GM21515 (cell line): Measurements from ENCODE around the gene WDR70.
"Not testable (repeated sequence)": the region's sequence is repeated elsewhere in the genome, so short reads cannot be mapped to it uniquely, and the experiment has no call there.

Experiments
- ATAC-seq: cut with Tn5 transposase; IDR thresholded peaks from one replicate; pipeline ENCODE4 v1.9.1; 2021; ENCODE audit not compliant: unreplicated experiment

Gene WDR70

DNA sequence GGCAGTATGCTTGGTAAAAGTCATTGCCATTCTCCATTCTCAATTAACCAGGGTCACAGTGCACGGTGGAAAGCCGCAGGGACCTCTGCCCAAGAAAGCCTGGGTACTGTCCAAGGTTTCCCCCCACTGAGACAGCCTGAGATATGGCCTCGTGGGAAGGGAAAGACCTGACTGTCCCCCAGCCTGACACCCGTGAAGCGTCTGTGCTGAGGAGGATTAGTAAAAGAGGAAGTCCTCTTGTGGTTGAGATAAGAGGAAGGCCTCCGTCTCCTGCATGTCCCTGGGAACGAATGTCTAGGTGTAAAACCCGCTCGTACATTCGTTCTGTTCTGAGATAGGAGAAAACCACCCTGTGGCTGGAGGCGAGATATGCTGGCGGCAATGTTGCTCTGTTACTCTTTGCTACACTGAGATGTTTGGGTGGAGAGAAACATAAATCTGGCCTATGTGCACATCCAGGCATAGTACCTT is 293.0 kb downstream of the WDR70 start:
- ATAC-seq = not testable (repeated sequence)

- ATAC-seq = not testable (repeated sequence)
Measured at GRCh38 chr5:37674361-37674760, 295.2 kb downstream of the WDR70 start.

- not testable (repeated sequence) for ATAC-seq
Measured at GRCh38 chr5:37679326-37679725, 300.2 kb downstream of the WDR70 start.

- not testable (repeated sequence) for ATAC-seq
Measured at GRCh38 chr5:37679903-37680302, 300.8 kb downstream of the WDR70 start.

DNA sequence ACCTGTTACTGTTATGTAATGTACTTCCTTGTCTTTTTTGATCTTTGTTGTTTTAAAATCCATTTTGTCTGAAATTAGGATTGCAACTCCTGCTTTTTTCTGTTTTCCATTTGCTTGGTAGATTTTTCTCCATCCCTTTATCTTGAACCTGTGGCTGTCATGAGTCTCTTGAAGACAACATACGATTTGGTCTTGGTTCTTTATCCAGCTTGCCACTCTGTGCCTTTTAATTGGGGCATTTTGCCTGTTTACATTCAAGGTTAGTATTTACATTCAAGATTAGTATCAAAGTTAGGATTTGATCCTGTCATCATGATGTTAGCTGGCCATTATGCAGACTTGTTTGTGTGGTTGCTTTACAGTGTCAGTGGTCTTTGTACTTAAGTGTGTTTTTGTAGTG is 304.0 kb downstream of the WDR70 start:
- ATAC-seq = no peak

- no peak for ATAC-seq
Measured at GRCh38 chr5:37685211-37685610, 306.1 kb downstream of the WDR70 start.

DNA sequence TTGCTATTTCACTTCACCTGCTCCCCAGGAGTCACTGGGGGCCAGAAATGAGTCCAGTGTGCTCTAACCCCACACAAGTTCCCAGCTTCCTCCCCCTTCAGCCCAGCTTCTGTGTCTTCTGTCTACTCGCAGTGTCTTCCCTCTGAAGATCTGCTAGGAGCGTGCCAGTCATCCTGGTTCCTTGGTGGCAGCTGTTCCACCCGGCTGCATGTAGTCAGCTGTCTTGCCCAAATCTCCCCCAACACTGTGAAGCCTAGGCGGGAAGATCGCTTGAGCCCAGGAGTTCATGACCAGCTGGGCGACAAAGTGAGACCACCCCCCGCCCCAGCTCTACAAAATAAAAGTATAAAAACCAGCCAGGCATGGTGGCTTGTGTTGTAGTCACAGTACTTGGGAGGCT is 306.7 kb downstream of the WDR70 start:
- ATAC-seq = no peak

GRCh38 chr5:37688925-37689324 is 309.8 kb downstream of the WDR70 start:
- not testable (repeated sequence) for ATAC-seq

DNA sequence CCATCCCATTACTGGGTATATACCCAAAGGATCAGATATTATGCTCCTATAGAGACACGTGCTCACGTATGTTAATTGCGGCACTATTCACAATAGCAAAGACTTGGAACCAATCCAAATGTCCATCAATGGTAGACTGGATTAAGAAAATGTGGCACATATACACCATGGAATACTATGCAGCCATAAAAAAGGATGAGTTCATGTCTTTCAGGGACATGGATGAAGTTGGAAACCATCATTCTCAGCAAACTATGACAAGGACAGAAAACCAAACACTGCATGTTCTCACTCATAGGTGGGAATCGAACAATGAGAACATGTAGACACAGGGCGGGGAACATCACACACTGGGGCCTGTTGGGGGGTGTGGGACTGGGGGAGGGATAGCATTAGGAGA is 315.2 kb downstream of the WDR70 start:
- ATAC-seq = not testable (repeated sequence)

GRCh38 chr5:37694867-37695266 is 315.7 kb downstream of the WDR70 start:
- no peak for ATAC-seq

- ATAC-seq = no peak
Measured at GRCh38 chr5:37695647-37696046, 316.5 kb downstream of the WDR70 start.

DNA sequence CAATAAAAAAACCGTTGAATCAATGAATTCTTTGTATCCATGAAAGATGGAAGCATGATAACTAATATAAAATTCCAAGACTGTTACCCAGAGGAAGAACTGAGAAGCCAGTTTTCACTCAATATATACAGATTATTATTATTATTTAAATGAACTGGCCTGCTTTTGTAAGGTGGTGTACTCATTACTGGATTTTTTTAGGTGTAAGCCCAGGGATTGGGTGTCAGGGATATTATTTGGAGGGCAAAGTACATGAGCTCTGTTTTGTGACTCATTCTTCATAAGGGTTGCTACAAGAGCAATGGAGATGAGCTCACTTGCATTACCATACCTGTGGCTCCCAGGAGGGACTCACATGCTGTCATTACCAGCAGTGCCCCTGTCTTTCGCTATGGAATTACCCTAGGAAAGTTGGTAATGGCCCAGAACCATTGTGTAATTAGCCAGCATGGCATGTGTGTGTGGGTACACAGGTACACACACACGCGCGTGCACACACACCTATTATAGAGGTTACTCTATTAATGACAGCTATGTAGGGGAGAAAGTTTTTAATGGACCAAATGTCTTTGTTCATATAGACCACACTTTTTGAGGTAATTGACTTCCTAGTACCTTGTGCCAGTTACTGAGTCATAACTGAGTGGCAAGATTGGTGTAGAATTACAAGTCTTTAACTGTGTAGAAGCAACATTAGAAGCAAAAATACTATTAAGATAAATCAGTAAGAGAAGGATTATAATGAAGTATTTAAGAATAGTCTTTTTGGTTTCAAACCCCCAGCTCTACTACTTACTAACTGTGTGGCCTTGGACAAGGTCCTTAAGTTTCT is 317.3 kb downstream of the WDR70 start:
- no peak for ATAC-seq

- ATAC-seq = no peak
Measured at GRCh38 chr5:37701868-37702267, 322.8 kb downstream of the WDR70 start.

DNA sequence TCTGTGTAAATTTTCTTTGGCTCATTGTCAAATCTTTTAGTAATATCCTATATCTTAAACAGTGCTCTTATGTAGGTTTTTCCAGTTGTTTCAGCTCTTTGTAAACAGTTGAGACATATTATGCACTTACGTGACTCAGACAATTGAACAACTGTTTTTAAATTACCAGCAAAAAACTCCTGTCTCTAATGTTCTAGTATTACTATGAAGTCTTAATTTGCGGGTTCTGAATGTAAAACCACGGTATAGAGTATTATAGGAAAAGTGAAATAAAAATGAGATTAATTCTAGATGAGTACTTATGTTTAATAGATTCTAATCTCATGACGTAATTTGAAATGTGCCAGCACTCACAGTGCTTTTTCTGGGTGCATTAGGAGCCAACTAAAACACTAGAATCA is 324.7 kb downstream of the WDR70 start:
- no peak for ATAC-seq

GRCh38 chr5:37704406-37704805 is 325.3 kb downstream of the WDR70 start:
- ATAC-seq = no peak

- no peak for ATAC-seq
Measured at GRCh38 chr5:37709020-37709419, 329.9 kb downstream of the WDR70 start.

GRCh38 chr5:37710965-37711364 is 331.8 kb downstream of the WDR70 start:
- ATAC-seq = no peak

DNA sequence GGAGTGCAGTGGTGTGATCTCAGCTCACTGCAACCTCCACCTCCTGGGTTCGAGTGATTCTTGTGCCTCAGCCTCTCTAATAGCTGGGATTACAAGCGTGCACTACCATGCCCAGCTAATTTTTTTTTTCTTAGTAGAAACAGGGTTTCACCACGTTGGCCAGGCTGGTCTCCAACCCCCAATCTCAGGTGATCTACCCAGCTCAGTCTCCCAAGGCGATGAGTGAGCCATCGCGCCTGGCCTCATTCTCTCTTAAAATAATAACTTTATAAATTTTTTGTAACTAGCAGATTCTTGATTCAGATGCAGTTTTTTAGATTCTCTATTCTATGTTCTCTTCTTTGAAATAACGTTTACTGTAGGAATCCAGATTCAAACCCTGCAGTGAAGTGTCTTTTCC is 333.6 kb downstream of the WDR70 start:
- ATAC-seq = no peak

- no peak for ATAC-seq
Measured at GRCh38 chr5:37714756-37715155, 335.6 kb downstream of the WDR70 start.

- ATAC-seq = no peak
Measured at GRCh38 chr5:37715361-37715760, 336.2 kb downstream of the WDR70 start.

GRCh38 chr5:37715992-37716391 is 336.9 kb downstream of the WDR70 start:
- ATAC-seq = no peak

DNA sequence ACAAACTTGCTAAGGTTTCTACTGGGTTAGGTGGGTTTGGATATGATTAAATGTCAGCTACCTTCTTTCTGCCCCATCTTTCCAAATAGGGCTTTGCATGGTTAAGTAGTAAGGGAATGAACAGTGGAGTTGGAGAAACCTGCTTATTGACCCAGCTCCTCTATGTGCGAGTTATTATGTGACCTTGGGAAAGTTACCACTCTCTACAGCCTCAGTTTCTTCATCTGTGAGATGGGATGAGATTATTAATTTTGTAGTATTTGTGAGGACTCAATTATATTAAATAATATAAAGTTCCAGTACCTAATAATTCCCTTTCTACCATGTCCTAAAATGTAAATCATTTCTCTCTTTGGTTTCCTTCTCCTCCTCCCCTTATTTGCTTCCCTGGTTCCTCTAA is 337.3 kb downstream of the WDR70 start:
- no peak for ATAC-seq

GRCh38 chr5:37717276-37717612 is 338.1 kb downstream of the WDR70 start:
- no peak for ATAC-seq
